T-helper 1 cell treated with Interleukin-12 subunit alpha and Interleukin-12 subunit beta and Interleukin-4 antibody, amounts not matched to agents 30 μg/mL and 1 μg/mL, for 36 hours (primary cell): ENCODE measurements around the gene RNF114.
A peak's percentile ranks its signal among the peaks of the same experiment; 100 is the strongest.
"Not testable (repeated sequence)": the region's sequence is repeated elsewhere in the genome, so short reads cannot be mapped to it uniquely, and the experiment has no call there.

Experiments
- H3K27ac Mint-ChIP-seq: one replicate; pipeline ENCODE4 v1.8.0; 2021; ENCODE audit warnings: mild to moderate bottlenecking, mixed read lengths
- H3K27me3 Mint-ChIP-seq: one replicate; pipeline ENCODE4 v1.8.0; 2021; ENCODE audit warnings: low read depth, mixed read lengths
- H3K36me3 Mint-ChIP-seq: one replicate; pipeline ENCODE4 v1.8.0; 2021; ENCODE audit warnings: low read depth, mixed read lengths
- H3K4me1 Mint-ChIP-seq: one replicate; pipeline ENCODE4 v1.8.0; 2021; ENCODE audit warnings: low read depth, mixed read lengths
- H3K4me3 Mint-ChIP-seq: one replicate; pipeline ENCODE4 v1.8.0; 2021; ENCODE audit warnings: mild to moderate bottlenecking, moderate library complexity, mixed read lengths
- H3K9me3 Mint-ChIP-seq: one replicate; pipeline ENCODE4 v1.8.0; 2021; ENCODE audit warnings: mixed read lengths

The RNF114 gene

DNA sequence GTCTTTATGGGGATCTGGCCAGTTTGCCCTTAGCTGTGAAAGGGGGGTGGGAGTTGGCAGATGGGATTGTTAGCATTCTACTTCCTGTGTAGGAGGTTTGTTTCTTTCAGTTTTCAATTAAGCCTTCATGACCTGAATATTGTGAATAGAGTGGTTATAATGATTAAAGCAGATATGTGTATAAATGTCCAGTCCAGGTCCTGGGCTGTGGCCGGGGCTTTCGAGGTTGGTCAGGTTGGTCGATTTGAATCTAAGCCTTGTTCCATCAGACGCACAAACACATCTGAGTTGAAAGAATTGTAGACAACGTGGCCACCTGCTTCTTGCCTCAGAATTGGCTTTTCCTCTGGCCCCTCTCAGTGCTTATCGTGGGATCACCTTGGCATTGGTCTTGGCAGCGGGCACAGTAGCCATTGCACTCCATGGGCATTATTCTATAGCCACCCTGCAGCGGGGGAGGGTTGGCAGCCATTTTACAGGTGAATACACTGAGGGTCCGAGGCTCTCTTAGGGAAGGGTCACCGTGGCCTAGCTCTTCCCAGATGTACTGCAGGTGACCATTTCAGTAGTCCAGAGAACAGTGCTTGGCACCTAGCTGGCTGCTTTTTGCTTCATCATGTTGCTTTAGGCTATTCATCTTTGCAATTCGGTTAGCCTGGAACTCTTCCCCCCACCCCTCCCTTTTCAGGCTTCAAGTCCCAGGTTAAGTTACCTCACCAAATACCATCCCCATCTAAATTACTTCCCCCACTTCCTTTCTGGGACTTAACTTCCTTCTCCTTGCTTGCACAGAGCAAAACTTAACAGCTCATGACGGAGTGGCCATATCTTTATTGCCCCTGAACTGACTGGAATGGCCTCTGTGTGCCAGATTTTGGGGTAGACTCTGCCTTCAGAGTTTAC lies 1.1 kb downstream of the RNF114 start:
- Mint-ChIP-seq H3K4me1 (peaks cover 39% of the 10 kb centered on the region), H3K4me3 (peak overlapping the region; percentile 94), H3K27ac (peak overlapping the region; percentile 90), H3K27me3 (no peaks in the 10 kb centered on the region), H3K36me3 (peaks cover 21% of the 10 kb centered on the region), H3K9me3 (no peaks in the 10 kb centered on the region)

DNA sequence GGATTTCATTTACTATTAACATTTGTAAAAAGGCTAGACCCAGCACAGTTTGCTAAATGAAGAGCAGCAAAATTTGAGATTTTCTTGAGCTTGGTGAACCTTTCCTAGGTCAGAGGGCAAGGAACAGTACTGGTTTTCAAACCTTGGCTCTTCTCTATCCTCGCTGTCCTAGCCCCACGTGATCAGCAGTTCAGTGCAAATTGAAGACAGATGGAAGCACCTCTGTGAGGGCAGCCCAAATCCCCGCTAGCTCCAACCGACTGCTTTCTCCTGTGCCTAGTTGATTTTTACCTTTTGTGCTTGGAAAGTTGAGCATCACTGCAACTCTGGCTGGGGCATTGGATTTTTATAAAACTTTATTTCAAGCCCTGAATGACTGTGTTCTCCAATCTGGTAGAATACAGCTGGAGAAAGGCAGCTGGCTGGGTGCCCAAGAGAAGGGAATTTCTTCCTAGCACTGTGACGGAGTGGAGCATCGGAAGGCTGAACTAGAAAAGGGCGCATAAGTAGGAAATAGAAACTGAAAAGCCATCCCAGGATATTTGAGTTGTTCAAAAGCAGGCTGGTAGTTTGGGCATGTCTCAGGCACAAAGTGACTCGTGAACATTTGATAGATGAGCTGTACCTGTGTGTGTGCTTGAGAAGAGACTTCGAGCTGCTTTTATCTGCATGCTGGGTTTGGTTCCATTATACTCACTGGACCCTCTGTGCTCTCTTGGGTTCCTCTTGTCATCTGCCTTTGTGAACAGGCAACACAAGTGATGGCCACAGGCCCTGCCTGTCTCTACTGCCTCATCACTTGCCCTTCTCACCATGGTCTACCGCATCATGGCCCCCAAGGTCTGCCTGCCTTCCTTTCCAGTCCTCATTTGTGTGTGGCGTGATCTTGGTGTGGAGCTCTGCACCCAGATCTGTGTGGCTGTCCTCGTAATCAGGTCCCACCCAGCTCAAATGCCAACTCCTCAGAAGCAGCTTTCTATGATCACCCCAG lies 2.3 kb downstream of the RNF114 start:
- H3K9me3 Mint-ChIP-seq = no peaks in the 10 kb centered on the region
- no peaks in the 10 kb centered on the region for H3K27me3 Mint-ChIP-seq
- peak overlapping the region; percentile 74 for H3K4me3 Mint-ChIP-seq
- H3K36me3 Mint-ChIP-seq = peaks cover 26% of the 10 kb centered on the region
- peaks cover 39% of the 10 kb centered on the region for H3K4me1 Mint-ChIP-seq
- H3K27ac Mint-ChIP-seq = peak overlapping the region; percentile 61

DNA sequence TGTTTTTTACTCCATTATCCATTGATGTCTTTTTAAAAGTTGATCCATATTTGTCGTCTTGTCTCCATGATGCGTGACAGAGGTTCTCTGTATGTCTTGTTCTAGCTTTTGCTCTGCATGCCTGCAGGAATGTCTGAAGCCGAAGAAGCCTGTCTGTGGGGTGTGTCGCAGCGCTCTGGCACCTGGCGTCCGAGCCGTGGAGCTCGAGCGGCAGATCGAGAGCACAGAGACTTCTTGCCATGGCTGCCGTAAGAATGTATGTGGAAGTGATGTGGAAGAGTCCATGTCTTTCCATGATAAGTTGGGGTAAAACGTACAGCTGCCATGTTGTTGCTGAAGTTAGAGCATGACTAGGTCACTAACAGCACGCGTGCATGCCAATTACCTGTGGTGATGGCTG lies 5.3 kb downstream of the RNF114 start:
- Mint-ChIP-seq H3K4me3 (no peak overlapping the region), H3K36me3 (peaks cover 41% of the 10 kb centered on the region), H3K27me3 (no peaks in the 10 kb centered on the region), H3K9me3 (no peaks in the 10 kb centered on the region), H3K4me1 (peaks cover 30% of the 10 kb centered on the region), H3K27ac (no peak overlapping the region)

DNA sequence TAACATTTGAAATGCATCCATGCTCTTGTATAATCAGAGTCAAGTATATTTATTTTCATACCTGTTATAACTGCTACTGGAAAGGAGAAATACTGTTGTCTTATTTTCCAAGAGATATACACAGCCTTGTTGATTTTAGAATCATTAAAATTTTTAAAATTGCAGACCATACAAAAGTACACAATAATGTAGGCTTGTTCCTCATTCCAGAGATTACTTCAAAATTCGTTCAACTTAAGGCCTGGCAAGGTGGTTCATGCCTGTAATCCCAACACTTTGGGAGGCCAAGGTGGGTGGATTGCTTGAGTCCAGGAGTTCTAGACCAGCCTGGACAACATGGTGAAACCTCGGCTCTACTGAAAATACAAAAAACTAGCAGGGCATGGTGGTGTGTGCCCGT lies 6.1 kb downstream of the RNF114 start:
- Mint-ChIP-seq H3K36me3 (peaks cover 47% of the 10 kb centered on the region), H3K27ac (no peak overlapping the region), H3K27me3 (no peaks in the 10 kb centered on the region), H3K4me3 (no peak overlapping the region), H3K9me3 (no peaks in the 10 kb centered on the region), H3K4me1 (peaks cover 30% of the 10 kb centered on the region)

DNA sequence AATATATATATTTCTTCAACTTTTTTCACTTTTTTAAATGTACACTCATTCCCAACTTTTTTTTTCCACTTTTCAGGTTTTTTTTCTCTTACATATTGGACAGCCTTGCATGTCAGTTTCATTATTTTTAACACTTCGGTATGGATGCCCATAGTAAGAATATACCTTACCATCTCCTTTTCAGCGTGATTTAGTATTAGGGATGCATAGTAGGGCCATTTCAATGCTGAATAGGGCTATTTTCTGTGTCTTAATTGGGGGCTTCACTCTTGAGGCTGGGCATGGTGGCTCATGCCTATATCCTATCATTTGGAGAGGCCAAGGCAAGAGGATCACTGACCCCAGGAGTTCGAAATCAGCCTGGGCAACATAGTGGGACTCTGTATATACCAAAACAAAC lies 6.7 kb downstream of the RNF114 start:
- peaks cover 25% of the 10 kb centered on the region for H3K4me1 Mint-ChIP-seq

DNA sequence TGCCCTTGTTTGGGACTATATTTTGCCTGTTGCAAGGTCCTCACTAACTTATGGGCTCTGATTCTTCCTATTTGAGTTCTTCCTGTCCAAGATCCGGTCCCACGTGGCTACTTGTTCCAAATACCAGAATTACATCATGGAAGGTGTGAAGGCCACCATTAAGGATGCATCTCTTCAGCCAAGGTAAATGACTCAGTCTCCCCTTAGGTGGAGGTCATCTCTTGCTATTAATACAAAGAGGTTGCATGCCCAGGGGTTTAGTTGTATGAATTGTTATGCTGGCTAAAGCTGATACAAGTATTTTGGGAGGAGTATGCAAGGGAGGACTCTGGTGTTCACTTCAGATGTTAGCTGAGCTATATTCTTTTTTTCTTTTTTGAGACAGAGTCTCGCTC lies 9.1 kb downstream of the RNF114 start:
- Mint-ChIP-seq H3K9me3 (no peaks in the 10 kb centered on the region), H3K27ac (no peak overlapping the region), H3K27me3 (no peaks in the 10 kb centered on the region), H3K4me3 (no peak overlapping the region), H3K4me1 (peaks cover 10% of the 10 kb centered on the region), H3K36me3 (peaks cover 54% of the 10 kb centered on the region)

More for the DNA sequence above, 6.7 kb downstream of the RNF114 start:
- Mint-ChIP-seq H3K27me3 (no peaks in the 10 kb centered on the region), H3K9me3 (no peaks in the 10 kb centered on the region), H3K36me3 (peaks cover 50% of the 10 kb centered on the region), H3K4me3 (no peak overlapping the region), H3K27ac (no peak overlapping the region)

DNA sequence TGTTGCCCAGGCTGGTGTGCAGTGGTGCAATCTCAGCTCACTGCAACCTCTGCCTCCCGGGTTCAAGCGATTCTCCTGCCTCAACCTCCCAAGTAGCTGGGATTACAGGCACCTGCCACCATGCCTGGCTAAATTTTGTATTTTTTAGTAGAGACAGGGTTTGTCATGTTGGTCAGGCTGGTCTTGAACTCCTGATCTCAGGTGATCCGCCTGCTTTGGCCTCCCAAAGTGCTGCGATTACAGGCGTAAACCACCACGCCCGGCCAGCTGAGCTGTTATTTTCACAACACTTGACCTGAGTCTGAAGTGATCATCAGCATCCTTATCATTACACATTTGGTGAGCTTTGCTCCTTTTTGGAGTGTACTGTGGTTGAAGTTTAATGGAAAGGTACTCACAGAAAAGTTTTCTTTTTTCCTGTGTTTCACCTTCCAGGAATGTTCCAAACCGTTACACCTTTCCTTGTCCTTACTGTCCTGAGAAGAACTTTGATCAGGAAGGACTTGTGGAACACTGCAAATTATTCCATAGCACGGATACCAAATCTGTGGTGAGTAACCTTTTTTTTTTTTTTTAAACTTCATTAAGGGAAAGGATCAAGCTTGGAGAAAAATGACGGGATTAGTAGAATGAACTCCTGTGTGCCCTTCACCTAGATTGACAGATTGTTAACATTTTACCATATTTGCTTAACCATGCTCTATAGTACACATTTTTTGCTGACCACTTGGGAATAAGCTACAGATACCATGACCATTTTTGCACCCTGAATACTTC lies 9.7 kb downstream of the RNF114 start:
- Mint-ChIP-seq H3K27me3 (no peaks in the 10 kb centered on the region), H3K9me3 (no peaks in the 10 kb centered on the region), H3K36me3 (peaks cover 54% of the 10 kb centered on the region), H3K4me1 (peaks cover 10% of the 10 kb centered on the region), H3K4me3 (no peak overlapping the region), H3K27ac (no peak overlapping the region)

DNA sequence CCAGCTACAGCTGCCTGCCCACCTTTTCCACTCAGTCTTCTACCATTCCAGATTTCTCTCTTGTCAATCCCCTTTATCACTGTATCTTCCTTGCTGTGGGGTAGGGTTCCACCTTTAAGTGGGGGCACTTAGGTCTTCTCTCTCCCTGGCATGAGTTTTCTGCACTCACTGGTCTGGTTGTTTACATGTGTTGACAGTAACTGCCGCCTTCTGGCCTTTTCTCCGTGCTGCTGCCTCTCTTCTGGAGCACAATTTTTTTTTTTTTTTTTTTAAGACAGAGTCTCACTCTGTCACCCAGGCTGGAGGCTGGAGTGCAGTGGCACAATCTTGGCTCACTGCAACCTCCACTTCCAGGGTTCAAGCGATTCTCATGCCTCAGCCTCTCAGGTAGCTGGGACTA lies 12.0 kb downstream of the RNF114 start:
- peaks cover 54% of the 10 kb centered on the region for H3K36me3 Mint-ChIP-seq
- no peak overlapping the region for H3K27ac Mint-ChIP-seq
- H3K4me3 Mint-ChIP-seq = no peak overlapping the region
- H3K9me3 Mint-ChIP-seq = no peaks in the 10 kb centered on the region
- H3K4me1 Mint-ChIP-seq = peaks cover 3% of the 10 kb centered on the region
- no peaks in the 10 kb centered on the region for H3K27me3 Mint-ChIP-seq

DNA sequence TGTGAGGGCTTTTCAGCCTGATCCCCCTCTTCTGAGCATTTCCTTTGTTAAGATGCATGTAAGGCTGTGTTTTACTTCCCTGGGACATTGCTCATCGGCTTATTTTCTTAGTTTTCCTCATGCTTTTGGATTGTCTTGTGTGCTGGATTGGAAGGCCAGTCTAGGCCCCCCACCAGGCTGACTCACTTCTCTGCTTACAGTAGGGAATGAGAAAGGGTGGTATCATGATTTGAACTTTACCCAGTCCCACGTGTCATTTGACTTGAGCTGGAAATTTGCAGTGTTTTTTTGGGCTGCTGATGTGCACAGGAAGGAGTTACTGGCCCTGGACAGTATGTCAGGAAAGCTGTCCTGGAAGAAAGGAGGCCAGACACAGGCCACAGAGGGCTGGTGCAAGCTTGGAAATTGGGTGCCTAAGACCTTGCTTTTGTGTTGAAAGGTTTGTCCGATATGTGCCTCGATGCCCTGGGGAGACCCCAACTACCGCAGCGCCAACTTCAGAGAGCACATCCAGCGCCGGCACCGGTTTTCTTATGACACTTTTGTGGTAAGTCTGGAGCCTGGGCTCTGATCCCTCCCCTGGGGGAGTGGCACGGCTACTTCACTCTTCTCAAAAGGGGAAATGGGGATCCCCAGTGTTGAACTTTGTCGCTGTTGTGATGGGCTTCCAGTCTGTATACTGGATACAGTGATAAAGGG lies 12.8 kb downstream of the RNF114 start:
- Mint-ChIP-seq H3K4me1 (peaks cover 3% of the 10 kb centered on the region), H3K36me3 (peaks cover 53% of the 10 kb centered on the region), H3K27ac (no peak overlapping the region), H3K27me3 (no peaks in the 10 kb centered on the region), H3K9me3 (no peaks in the 10 kb centered on the region), H3K4me3 (no peak overlapping the region)

DNA sequence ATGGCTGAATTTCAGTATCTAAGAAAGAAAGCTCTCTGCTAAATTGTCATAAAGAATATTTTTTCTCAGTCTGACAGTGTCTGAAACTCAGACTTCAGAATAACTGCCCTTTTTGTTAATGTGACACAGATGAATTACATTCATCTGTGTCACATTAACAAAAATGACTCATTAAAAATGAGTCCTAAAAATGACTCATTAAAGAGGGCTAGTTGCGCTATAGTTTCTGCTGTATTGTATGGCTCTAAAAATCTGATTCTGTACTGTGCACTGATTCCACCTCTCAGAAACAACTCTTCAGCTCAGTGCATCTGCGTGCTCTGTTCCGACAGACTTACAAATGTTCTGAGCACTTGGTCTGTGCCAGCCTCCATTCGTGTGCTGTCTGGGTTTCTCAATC lies 15.0 kb downstream of the RNF114 start:
- H3K4me1 Mint-ChIP-seq = peaks cover 3% of the 10 kb centered on the region
- no peaks in the 10 kb centered on the region for H3K27me3 Mint-ChIP-seq
- no peaks in the 10 kb centered on the region for H3K9me3 Mint-ChIP-seq
- peaks cover 50% of the 10 kb centered on the region for H3K36me3 Mint-ChIP-seq
- no peak overlapping the region for H3K4me3 Mint-ChIP-seq
- no peak overlapping the region for H3K27ac Mint-ChIP-seq

DNA sequence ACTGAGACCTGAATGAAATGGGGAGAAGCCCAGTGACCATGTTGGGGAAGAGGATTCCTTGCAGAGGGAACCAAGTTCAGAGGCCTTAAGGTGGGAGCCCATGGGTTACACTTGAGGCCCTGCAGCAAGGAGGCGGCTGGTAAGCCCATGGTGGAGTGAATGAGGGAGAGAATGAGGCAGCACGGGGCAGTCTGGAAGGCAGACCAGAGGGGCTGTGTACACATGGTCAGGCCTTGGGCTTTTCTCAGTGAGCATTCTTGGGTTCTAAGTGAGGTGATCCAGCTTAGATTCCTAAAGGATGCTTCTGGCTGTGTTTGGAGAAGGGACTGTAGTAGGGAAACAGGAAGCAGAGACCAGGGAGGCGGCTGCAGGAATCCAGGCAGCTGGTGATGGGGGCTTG lies 19.0 kb downstream of the RNF114 start:
- no peak overlapping the region for H3K4me3 Mint-ChIP-seq
- H3K9me3 Mint-ChIP-seq = no peaks in the 10 kb centered on the region
- peaks cover 33% of the 10 kb centered on the region for H3K36me3 Mint-ChIP-seq
- no peak overlapping the region for H3K27ac Mint-ChIP-seq
- peaks cover 3% of the 10 kb centered on the region for H3K4me1 Mint-ChIP-seq
- no peaks in the 10 kb centered on the region for H3K27me3 Mint-ChIP-seq

DNA sequence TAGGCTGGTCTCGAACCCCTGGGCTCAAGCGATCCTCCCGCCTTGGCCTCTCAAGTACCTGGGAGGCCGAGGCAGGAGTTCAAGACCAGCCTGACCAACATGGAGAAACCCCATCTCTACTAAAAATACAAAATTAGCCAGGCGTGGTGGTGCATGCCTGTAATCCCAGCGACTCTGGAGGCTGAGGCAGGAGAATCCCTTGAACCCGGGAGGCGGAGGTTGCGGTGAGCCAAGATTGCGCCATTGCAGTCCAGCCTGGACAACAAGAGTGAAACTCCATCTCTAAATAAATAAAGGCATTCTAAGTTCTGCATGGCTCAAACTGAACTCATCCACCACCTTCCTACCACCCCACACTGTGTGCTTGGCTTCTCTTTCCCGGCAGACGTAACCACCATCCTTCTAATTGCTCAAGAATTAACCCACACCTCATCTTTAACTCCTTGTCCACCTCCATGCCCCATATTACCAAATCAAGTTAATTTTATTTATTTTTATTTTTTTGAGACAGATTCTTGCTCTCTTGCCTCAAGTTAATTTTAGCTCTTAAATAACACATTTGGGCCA lies 19.7 kb downstream of the RNF114 start:
- H3K36me3 Mint-ChIP-seq = peaks cover 31% of the 10 kb centered on the region
- not testable (repeated sequence) for H3K4me1 Mint-ChIP-seq, H3K9me3 Mint-ChIP-seq, H3K27ac Mint-ChIP-seq, H3K27me3 Mint-ChIP-seq, H3K4me3 Mint-ChIP-seq

DNA sequence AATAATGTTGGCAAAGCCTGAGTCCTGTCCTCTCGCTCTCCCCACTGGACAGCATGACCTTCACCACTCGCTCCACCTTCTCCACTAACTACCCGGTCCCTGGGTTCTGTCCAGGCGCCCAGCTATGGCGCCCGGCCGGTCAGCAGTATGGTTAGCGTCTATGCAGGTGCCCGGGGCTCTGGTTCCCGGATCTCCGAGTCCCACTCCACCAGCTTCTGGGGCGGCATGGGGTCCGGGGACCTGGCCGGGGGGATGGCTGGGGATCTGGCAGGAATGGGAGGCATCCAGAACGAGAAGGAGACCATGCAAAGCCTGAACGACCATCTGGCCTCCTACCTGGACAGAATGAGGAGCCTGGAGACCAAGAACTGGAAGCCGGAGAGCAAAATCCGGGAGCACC lies 20.5 kb downstream of the RNF114 start:
- H3K27ac Mint-ChIP-seq = no peak overlapping the region
- H3K4me1 Mint-ChIP-seq = peaks cover 3% of the 10 kb centered on the region
- H3K4me3 Mint-ChIP-seq = no peak overlapping the region
- H3K36me3 Mint-ChIP-seq = peaks cover 26% of the 10 kb centered on the region
- no peaks in the 10 kb centered on the region for H3K9me3 Mint-ChIP-seq
- no peaks in the 10 kb centered on the region for H3K27me3 Mint-ChIP-seq
